Transverse colon (tissue), 4 donors: ENCODE results near the gene RASAL2. TPM values are rescaled to one million over a fixed set of nuclear protein-coding genes. Genes with fewer than 3 reads are reported as not detected.

ENCODE experiments used
- DNase-seq: peaks from one replicate; pipeline ENCODE4 v3.0.0-alpha.2; 2019
- H3K27ac ChIP-seq, 4 donors: fragments of 200-600 bp; sonication (generic); 2 replicates each; pipeline ENCODE4 v1.5.1; 2016 to 2018; ENCODE audit warnings: inconsistent platforms in 4 of 4
- H3K27me3 ChIP-seq: fragments of 200-600 bp; sonication (generic); 2 replicates; pipeline ENCODE4 v1.5.1; 2017; ENCODE audit warnings: inconsistent platforms
- H3K36me3 ChIP-seq, 4 donors: fragments of 200-600 bp; sonication (generic); 2 replicates each; pipeline ENCODE4 v1.5.1; 2017 to 2019; ENCODE audit warnings: inconsistent platforms in 4 of 4
- H3K4me1 ChIP-seq, 4 donors: fragments of 200-600 bp; sonication (generic); 2 replicates each; pipeline ENCODE4 v1.5.1; 2017 to 2020; ENCODE audit warnings: inconsistent platforms in 4 of 4
- H3K4me3 ChIP-seq, 4 donors: fragments of 200-600 bp; sonication (generic); 1 replicate in 1 of 4; 2 replicates in 3 of 4; pipeline versions ENCODE4 v1.5.1 to v1.6.1; 2017 to 2019; ENCODE audit warnings: inconsistent platforms in 4 of 4
- H3K9me3 ChIP-seq, 2 donors: fragments of 200-600 bp; sonication (generic); 2 replicates each; pipeline ENCODE4 v1.5.1; 2017 to 2019; ENCODE audit warnings: inconsistent platforms in 2 of 2
- CTCF ChIP-seq, 5 experiments: fragments of 200-600 bp in 3 of 5; fragments of 450-650 bp in 2 of 5; sonication (generic) in 3 of 5; IDR thresholded peaks; 1 replicate in 2 of 5; 2 replicates in 3 of 5; pipeline ENCODE4 v1.5.1; 2016 to 2017; ENCODE audit warnings: antibody characterized with exemption in 5 of 5, inconsistent platforms in 3 of 5, mild to moderate bottlenecking in 2 of 5, moderate library complexity in 1 of 5
- EP300 ChIP-seq: sonication (generic); formaldehyde crosslinking; IDR thresholded peaks from one replicate; pipeline ENCODE4 v1.6.1; 2017; ENCODE audit warnings: antibody characterized with exemption, low read depth
- POLR2A ChIP-seq: fragments of 450-650 bp; IDR thresholded peaks from one replicate; pipeline ENCODE4 v1.6.1; 2016; ENCODE audit warnings: antibody characterized with exemption, mild to moderate bottlenecking, moderate library complexity
- POLR2AphosphoS5 ChIP-seq, 3 donors: sonication (generic); formaldehyde crosslinking; IDR thresholded peaks; one replicate each; pipeline ENCODE4 v1.6.1; 2016; ENCODE audit warnings: antibody characterized with exemption in 3 of 3
- WGBS, 2 donors: methylation state at CpG; one replicate each; pipeline ENCODE4 v1.1.5; 2018; ENCODE audit warnings: low coverage in 1 of 2; 5-methylcytosine and 5-hydroxymethylcytosine counted together
- in situ Hi-C, 4 donors: fragments of 200-750 bp; cut with MboI; loops; one replicate each; pipeline versions ENCODE4 v1.15.0 to v1.15.1; 2017; ENCODE audit warnings: low sequenced_read_pairs in 3 of 4, low pct_ligation_motif_present in 1 of 4, low pct_unique_long_range_greater_than_20kb in 1 of 4
- intact Hi-C: fragments of 100-400 bp; cut with DNase I; formaldehyde crosslinking; loops from one replicate; pipeline ENCODE4 v1.15.1; 2023; ENCODE audit warnings: low total_unique reads
- total RNA-seq, 4 donors: library from RNA; depleted of rRNA; stranded (reverse); fragments of >200 nt; gene quantifications; one replicate each; pipeline ENCODE4 v1.1.0, GENCODE V29; 2016

Gene RASAL2
- total RNA-seq, 4 donors from 2014 or later: 13.1 to 26.1 (median 19.8) TPM

GRCh38 chr1:178451529-178451928, 357.6 kb downstream of the RASAL2 start:
- TF ChIP-seq POLR2A (no peak), EP300 (no peak), CTCF (IDR thresholded peaks at IDR 0.05) (no peak), POLR2AphosphoS5 (IDR thresholded peaks at IDR 0.05) (no peak)
- in situ Hi-C loops (no loop called here), intact Hi-C loops (no loop called here)
- H3K36me3 ChIP-seq: peaks cover 0 to 4% (median 0%) of the 10 kb centered on the region in 4 donors
- no peak for DNase-seq
- no peak overlapping the region for H3K4me3 ChIP-seq
- no peaks in the 10 kb centered on the region for H3K4me1 ChIP-seq
- WGBS, 2 donors: 70 to 83% methylated on average over 3 of the region's 3 CpGs
- H3K9me3 ChIP-seq: no peaks in the 10 kb centered on the region
- H3K27ac ChIP-seq: no peak overlapping the region
- H3K27me3 ChIP-seq: no peaks in the 10 kb centered on the region

- DNase-seq: no peak
- Histone ChIP-seq H3K36me3 (peaks cover 0 to 4% (median 0%) of the 10 kb centered on the region in 4 donors), H3K9me3 (no peaks in the 10 kb centered on the region), H3K27me3 (no peaks in the 10 kb centered on the region), H3K4me1 (no peaks in the 10 kb centered on the region), H3K4me3 (no peak overlapping the region), H3K27ac (no peak overlapping the region)
- intact Hi-C loops (no loop called here), in situ Hi-C loops (no loop called here)
- TF ChIP-seq POLR2A (no peak), CTCF (IDR thresholded peaks at IDR 0.05) (no peak), POLR2AphosphoS5 (IDR thresholded peaks at IDR 0.05) (no peak), EP300 (no peak)
- 89 to 100% methylated on average over 3 of the region's 3 CpGs for WGBS, 2 donors
These were observed 358.1 kb downstream of the RASAL2 start for GRCh38 chr1:178452013-178452412.

GRCh38 chr1:178456472-178456871, 362.6 kb downstream of the RASAL2 start:
- Histone ChIP-seq H3K36me3 (peaks cover 0 to 9% (median 0%) of the 10 kb centered on the region in 4 donors), H3K4me1 (no peaks in the 10 kb centered on the region), H3K9me3 (no peaks in the 10 kb centered on the region), H3K27ac (no peak overlapping the region), H3K4me3 (no peak overlapping the region), H3K27me3 (no peaks in the 10 kb centered on the region)
- no peak for TF ChIP-seq EP300
- TF ChIP-seq CTCF (IDR thresholded peaks at IDR 0.05): no peak
- no peak for TF ChIP-seq POLR2A
- no peak for TF ChIP-seq POLR2AphosphoS5 (IDR thresholded peaks at IDR 0.05)
- intact Hi-C loops (no loop called here), in situ Hi-C loops (no loop called here)
- DNase-seq: no peak
- WGBS, 2 donors: 93 to 94% methylated on average over 13 of the region's 13 CpGs

GRCh38 chr1:178457651-178458050, 363.7 kb downstream of the RASAL2 start:
- peaks cover 0 to 9% (median 0%) of the 10 kb centered on the region in 4 donors for H3K36me3 ChIP-seq
- WGBS, 2 donors: 89 to 100% methylated on average over 4 to 5 of the region's 5 CpGs
- intact Hi-C loops: no loop called here
- TF ChIP-seq POLR2A (no peak), CTCF (IDR thresholded peaks at IDR 0.05) (no peak), POLR2AphosphoS5 (IDR thresholded peaks at IDR 0.05) (no peak), EP300 (no peak)
- no peaks in the 10 kb centered on the region for H3K9me3 ChIP-seq
- H3K27me3 ChIP-seq: no peaks in the 10 kb centered on the region
- H3K4me1 ChIP-seq: no peaks in the 10 kb centered on the region
- no peak overlapping the region for H3K27ac ChIP-seq
- H3K4me3 ChIP-seq: no peak overlapping the region
- in situ Hi-C loops: no loop called here
- no peak for DNase-seq
